Measurements from ENCODE around the gene CYP20A1. TPM values are rescaled to one million over a fixed set of nuclear protein-coding genes. Genes with fewer than 3 reads are reported as not detected.
A peak's percentile ranks its signal among the peaks of the same experiment; 100 is the strongest.

The CYP20A1 gene
- total RNA-seq, 1 donor: 51.4 TPM

DNA sequence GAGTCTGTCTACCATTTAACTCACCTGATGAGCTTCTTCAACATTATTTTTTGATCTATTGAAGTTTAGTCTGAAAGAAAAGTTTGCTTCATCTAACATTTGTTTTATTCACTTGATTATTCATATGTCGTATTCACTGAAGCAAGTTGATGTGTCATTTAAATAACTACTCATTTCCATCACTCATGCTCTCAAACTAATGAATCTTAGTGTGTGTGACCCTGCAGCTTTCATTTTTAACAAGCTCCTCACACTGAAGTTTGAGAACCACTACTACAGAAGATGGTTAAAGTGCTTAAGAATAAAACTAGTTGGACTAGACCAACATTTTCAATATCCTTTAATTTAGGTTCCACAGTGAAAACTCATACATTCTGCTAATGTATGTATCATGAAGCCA lies 87.5 kb downstream of the CYP20A1 start:
- DNase-seq (ENCODE audit: insufficient read length, low spot score, missing footprints): peak; percentile 2
- H3K79me2 ChIP-seq (ENCODE audit: insufficient read depth, low read length): peaks cover 37% of the 10 kb centered on the region

DNA sequence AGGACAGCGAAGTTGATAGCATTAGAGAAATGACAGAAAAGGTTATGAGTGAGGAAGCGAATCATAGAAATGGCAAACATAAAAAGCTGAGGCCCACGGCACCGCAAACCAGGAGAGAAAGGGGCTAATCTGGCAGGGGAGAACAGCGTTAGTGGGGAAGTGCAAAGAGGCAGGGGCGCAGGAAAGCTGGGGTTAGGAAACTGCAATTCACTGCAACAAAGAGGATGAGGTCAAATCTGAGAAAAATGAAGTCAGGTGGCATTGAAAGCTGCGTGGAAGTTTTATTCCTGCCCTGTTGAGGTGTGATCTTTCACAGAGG lies 88.7 kb downstream of the CYP20A1 start:
- DNase-seq (ENCODE audit: insufficient read length, low spot score, missing footprints): peak; percentile 67
- H2AFZ ChIP-seq (ENCODE audit: low read length): peak overlapping the region; percentile 89
- TF ChIP-seq, protein P1, sequence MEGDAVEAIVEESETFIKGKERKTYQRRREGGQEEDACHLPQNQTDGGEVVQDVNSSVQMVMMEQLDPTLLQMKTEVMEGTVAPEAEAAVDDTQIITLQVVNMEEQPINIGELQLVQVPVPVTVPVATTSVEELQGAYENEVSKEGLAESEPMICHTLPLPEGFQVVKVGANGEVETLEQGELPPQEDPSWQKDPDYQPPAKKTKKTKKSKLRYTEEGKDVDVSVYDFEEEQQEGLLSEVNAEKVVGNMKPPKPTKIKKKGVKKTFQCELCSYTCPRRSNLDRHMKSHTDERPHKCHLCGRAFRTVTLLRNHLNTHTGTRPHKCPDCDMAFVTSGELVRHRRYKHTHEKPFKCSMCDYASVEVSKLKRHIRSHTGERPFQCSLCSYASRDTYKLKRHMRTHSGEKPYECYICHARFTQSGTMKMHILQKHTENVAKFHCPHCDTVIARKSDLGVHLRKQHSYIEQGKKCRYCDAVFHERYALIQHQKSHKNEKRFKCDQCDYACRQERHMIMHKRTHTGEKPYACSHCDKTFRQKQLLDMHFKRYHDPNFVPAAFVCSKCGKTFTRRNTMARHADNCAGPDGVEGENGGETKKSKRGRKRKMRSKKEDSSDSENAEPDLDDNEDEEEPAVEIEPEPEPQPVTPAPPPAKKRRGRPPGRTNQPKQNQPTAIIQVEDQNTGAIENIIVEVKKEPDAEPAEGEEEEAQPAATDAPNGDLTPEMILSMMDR (IDR thresholded peaks at IDR 0.05; ENCODE audit: extremely low read depth, low read depth, low read length): no peak
- no peaks in the 10 kb centered on the region for H3K36me3 ChIP-seq (ENCODE audit: insufficient read depth, low read length)
- peak overlapping the region; percentile 94 for H3K4me3 ChIP-seq (ENCODE audit: insufficient read depth, low read length)
- H3K4me1 ChIP-seq (ENCODE audit: insufficient read depth, low read length): peaks cover 15% of the 10 kb centered on the region
- no peaks in the 10 kb centered on the region for H3K27me3 ChIP-seq (ENCODE audit: insufficient read depth, low read length)
- peak overlapping the region; percentile 89 for H3K4me2 ChIP-seq (ENCODE audit: insufficient read depth, low read length)
- no peaks in the 10 kb centered on the region for H3K9me3 ChIP-seq (ENCODE audit: low read depth, low read length)
- H3K27ac ChIP-seq (ENCODE audit: low read depth, low read length): peak overlapping the region; percentile 83
- H4K20me1 ChIP-seq (ENCODE audit: insufficient read depth, low read length): peaks cover 19% of the 10 kb centered on the region
- peaks cover 49% of the 10 kb centered on the region for H3K79me2 ChIP-seq (ENCODE audit: insufficient read depth, low read length)

More for the DNA sequence above, 87.5 kb downstream of the CYP20A1 start:
- Histone ChIP-seq H3K4me2 (ENCODE audit: insufficient read depth, low read length) (no peak overlapping the region), H3K4me3 (ENCODE audit: insufficient read depth, low read length) (no peak overlapping the region), H3K27me3 (ENCODE audit: insufficient read depth, low read length) (no peaks in the 10 kb centered on the region), H3K4me1 (ENCODE audit: insufficient read depth, low read length) (peaks cover 15% of the 10 kb centered on the region), H3K27ac (ENCODE audit: low read depth, low read length) (no peak overlapping the region), H2AFZ (ENCODE audit: low read length) (no peak overlapping the region), H3K9me3 (ENCODE audit: low read depth, low read length) (no peaks in the 10 kb centered on the region), H4K20me1 (ENCODE audit: insufficient read depth, low read length) (peaks cover 16% of the 10 kb centered on the region), H3K36me3 (ENCODE audit: insufficient read depth, low read length) (no peaks in the 10 kb centered on the region)
- TF ChIP-seq, protein P1 (IDR thresholded peaks at IDR 0.05; ENCODE audit: extremely low read depth, low read depth, low read length): no peak

DNA sequence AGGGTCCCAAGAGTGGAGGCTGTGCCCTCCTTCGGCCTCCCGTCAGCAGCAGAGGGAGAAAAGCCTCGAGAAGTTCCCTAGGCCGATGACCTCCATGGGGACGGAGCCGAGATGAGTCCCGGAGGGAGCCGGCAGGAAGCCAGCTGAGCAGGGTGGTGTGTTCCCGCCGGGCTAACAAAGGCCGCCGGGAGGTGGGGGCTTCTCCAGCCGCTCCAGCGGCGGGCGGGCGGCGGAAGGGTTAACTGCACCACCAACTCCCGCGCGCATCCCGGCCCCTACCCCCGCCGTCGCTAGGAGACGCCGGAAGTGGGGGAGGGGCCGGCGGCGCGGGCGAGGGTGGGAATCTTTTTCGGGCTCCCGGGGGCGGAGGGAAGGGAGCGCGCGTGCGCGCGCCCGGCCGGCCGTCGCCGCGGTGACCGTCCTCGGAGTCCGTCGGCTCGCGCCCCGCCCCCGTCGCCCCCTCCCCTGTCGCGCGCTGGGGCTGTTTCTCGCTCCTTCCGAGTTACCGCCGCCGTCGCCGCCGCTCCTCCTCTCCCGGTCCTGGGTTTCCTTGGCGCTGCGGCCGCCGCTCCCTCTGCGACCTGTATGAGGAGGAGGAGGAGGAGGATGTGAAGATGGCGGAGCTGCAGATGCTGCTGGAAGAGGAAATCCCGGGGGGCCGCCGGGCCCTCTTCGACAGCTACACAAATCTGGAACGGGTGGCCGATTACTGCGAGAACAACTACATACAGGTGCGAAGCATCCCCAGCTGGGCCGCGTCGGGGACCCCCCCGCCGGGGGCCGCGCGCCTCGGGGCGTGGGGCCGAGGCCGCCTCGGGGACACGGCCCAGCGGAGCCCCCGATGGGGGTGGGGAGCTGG lies 89.3 kb downstream of the CYP20A1 start, which contains the start of gene ABI2:
Gene ABI2, plus strand, starts transcription at position 494 of the 859 bp plus-strand sequence. Its CDS starts 121 bp downstream, at position 615.
- Histone ChIP-seq H3K27me3 (ENCODE audit: insufficient read depth, low read length) (no peaks in the 10 kb centered on the region), H4K20me1 (ENCODE audit: insufficient read depth, low read length) (peaks cover 19% of the 10 kb centered on the region), H3K36me3 (ENCODE audit: insufficient read depth, low read length) (no peaks in the 10 kb centered on the region), H3K4me3 (ENCODE audit: insufficient read depth, low read length) (peak within 1 kb of the TSS; percentile 94), H3K4me1 (ENCODE audit: insufficient read depth, low read length) (peaks cover 15% of the 10 kb centered on the region), H3K79me2 (ENCODE audit: insufficient read depth, low read length) (peaks cover 55% of the 10 kb centered on the region), H3K4me2 (ENCODE audit: insufficient read depth, low read length) (peak within 1 kb of the TSS; percentile 89), H3K9me3 (ENCODE audit: low read depth, low read length) (no peaks in the 10 kb centered on the region), H2AFZ (ENCODE audit: low read length) (peak within 1 kb of the TSS; percentile 89), H3K27ac (ENCODE audit: low read depth, low read length) (peak within 1 kb of the TSS; percentile 83)
- DNase-seq (ENCODE audit: insufficient read length, low spot score, missing footprints): peak; percentile 99
- TF ChIP-seq, protein P1 (IDR thresholded peaks at IDR 0.05; ENCODE audit: extremely low read depth, low read depth, low read length): no peak

Data from osteoblast (primary cell).